Neural cell (in vitro differentiated cells): ENCODE results near the gene LYVE1. TPM values are rescaled to one million over a fixed set of nuclear protein-coding genes. Genes with fewer than 3 reads are reported as not detected.

Source experiments
- H2AFZ ChIP-seq: fragments of 200-600, 300-800 bp; sonication (generic), shearing (Covaris generic); 2 replicates; pipeline ENCODE4 v1.6.0; 2014; ENCODE audit warnings: low read depth, mild to moderate bottlenecking, antibody characterized with exemption, low read length, moderate library complexity
- H3F3A ChIP-seq: fragments of 200-600 bp; shearing (Covaris generic); 2 replicates; pipeline ENCODE4 v1.6.1; 2016; ENCODE audit warnings: mild to moderate bottlenecking, moderate library complexity, mixed read lengths, antibody characterized with exemption, low read length; ENCODE audit not compliant: insufficient read depth, poor library complexity, severe bottlenecking
- H3K27ac ChIP-seq: fragments of 200-600, 300-800 bp; sonication (generic), shearing (Covaris generic); 2 replicates; pipeline ENCODE4 v1.5.1; 2014; ENCODE audit warnings: mild to moderate bottlenecking, low read length, moderate library complexity
- H3K27me3 ChIP-seq: fragments of 300-800, 200-600 bp; sonication (generic), shearing (Covaris generic); 2 replicates; pipeline ENCODE4 v1.6.0; 2014; ENCODE audit warnings: mild to moderate bottlenecking, low read depth, low read length, moderate library complexity; ENCODE audit not compliant: insufficient read depth
- H3K36me3 ChIP-seq: fragments of 300-800, 200-600 bp; sonication (generic), shearing (Covaris generic); 2 replicates; pipeline ENCODE4 v1.5.1; 2014; ENCODE audit warnings: mild to moderate bottlenecking, antibody characterized with exemption, low read length, moderate library complexity; ENCODE audit not compliant: insufficient read depth
- H3K4me2 ChIP-seq: fragments of 300-800, 200-600 bp; sonication (generic), shearing (Covaris generic); 2 replicates; pipeline ENCODE4 v1.6.0; 2014; ENCODE audit warnings: mild to moderate bottlenecking, low read length
- H3K4me3 ChIP-seq: fragments of 300-800, 200-600 bp; sonication (generic), shearing (Covaris generic); 2 replicates; pipeline ENCODE4 v1.5.1; 2014; ENCODE audit warnings: mild to moderate bottlenecking, low read length, moderate library complexity
- H3K79me2 ChIP-seq: fragments of 200-600 bp; shearing (Covaris generic); replicated peaks from 2 replicates; pipeline ENCODE4 v1.6.0; 2014; ENCODE audit warnings: mild to moderate bottlenecking, low read length, moderate library complexity; ENCODE audit not compliant: insufficient read depth
- H3K9ac ChIP-seq: fragments of 300-800, 200-600 bp; sonication (generic), shearing (Covaris generic); 2 replicates; pipeline ENCODE4 v1.6.1; 2016; ENCODE audit warnings: mild to moderate bottlenecking, low read length, mixed read lengths
- H3K9me2 ChIP-seq: fragments of 200-600 bp; shearing (Covaris generic); 2 replicates; pipeline ENCODE4 v1.6.1; 2016; ENCODE audit warnings: mild to moderate bottlenecking, low read length, mixed read lengths; ENCODE audit not compliant: insufficient read depth
- H3K9me3 ChIP-seq: fragments of 200-600, 300-800 bp; sonication (generic), shearing (Covaris generic); 2 replicates; pipeline ENCODE4 v1.6.1; 2016; ENCODE audit warnings: mild to moderate bottlenecking, mixed run types, low read length, moderate library complexity, mixed read lengths
- H4K20me1 ChIP-seq: fragments of 200-600 bp; shearing (Covaris generic); 2 replicates; pipeline ENCODE4 v1.6.1; 2016; ENCODE audit warnings: mild to moderate bottlenecking, mixed run types; ENCODE audit not compliant: insufficient read depth
- EP300 ChIP-seq: fragments of 450-650 bp; conservative IDR thresholded peaks from 2 replicates; pipeline ENCODE4 v1.6.1; 2014; ENCODE audit warnings: antibody characterized with exemption, mild to moderate bottlenecking, moderate library complexity; ENCODE audit not compliant: poor library complexity, severe bottlenecking
- EZH2 ChIP-seq: fragments of 200-600, 300-800 bp; shearing (Covaris generic), sonication (generic); IDR thresholded peaks from 2 replicates; pipeline ENCODE4 v1.6.1; 2014; ENCODE audit warnings: antibody characterized with exemption, low read length, borderline replicate concordance, mild to moderate bottlenecking; ENCODE audit not compliant: insufficient read depth, poor library complexity, severe bottlenecking
- MXI1 ChIP-seq: fragments of 450-650 bp; conservative IDR thresholded peaks from 2 replicates; pipeline ENCODE4 v1.6.1; 2014; ENCODE audit warnings: antibody characterized with exemption, mild to moderate bottlenecking; ENCODE audit not compliant: poor library complexity, severe bottlenecking
- POLR2AphosphoS5 ChIP-seq: IDR thresholded peaks from 2 replicates; pipeline ENCODE4 v1.6.1; 2012
- RAD21 ChIP-seq: fragments of 450-650 bp; conservative IDR thresholded peaks from 2 replicates; pipeline ENCODE4 v1.6.1; 2014; ENCODE audit warnings: antibody characterized with exemption, mild to moderate bottlenecking, moderate library complexity
- SMC3 ChIP-seq: fragments of 450-650 bp; conservative IDR thresholded peaks from 2 replicates; pipeline ENCODE4 v1.6.1; 2014; ENCODE audit warnings: antibody characterized with exemption, mild to moderate bottlenecking, moderate library complexity; ENCODE audit not compliant: poor library complexity
- TAF1 ChIP-seq: IDR thresholded peaks from 2 replicates; pipeline ENCODE4 v1.6.1; 2012; ENCODE audit warnings: low read depth
- polyA plus RNA-seq: library from polyadenylated mRNA; depleted of rRNA; stranded (reverse); fragments of >200 nt; gene quantifications from 2 replicates; pipeline ENCODE4 v1.2.3, GENCODE V29; 2014
- TF ChIP-seq, protein P1 (sequence below): fragments of 450-650 bp; IDR thresholded peaks from 2 replicates; pipeline ENCODE4 v1.5.1; 2014; ENCODE audit warnings: antibody characterized with exemption, mild to moderate bottlenecking, moderate library complexity; ENCODE audit not compliant: poor library complexity, severe bottlenecking
- TF ChIP-seq, protein P2 (sequence below): IDR thresholded peaks from 2 replicates; pipeline ENCODE4 v1.6.1; 2012; ENCODE audit warnings: borderline replicate concordance

Gene LYVE1
- polyA plus RNA-seq, 1 donor from 2014 or later, result not detected

DNA sequence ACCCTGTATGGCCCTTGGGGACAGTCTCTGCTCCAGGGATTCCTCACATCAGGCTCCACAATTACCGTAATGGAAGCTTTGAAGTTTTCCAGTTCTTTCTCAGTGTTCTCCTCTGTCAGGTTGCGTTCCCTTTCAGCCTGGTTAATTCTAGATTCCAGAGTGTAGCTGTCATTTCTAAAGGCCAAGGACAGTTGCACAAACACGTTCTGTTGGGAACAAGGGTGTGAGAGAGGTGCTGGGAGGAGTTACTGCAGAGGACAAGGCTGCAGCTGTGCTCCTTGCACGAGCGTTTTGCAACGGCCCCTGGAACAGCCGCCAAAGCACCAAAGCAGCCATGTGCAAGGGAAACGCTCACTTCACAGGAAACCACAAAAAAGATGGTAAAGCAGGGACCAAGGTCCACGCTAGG lies 35.9 kb upstream of the LYVE1 start:
- no peak overlapping the region for H3K9ac ChIP-seq

DNA sequence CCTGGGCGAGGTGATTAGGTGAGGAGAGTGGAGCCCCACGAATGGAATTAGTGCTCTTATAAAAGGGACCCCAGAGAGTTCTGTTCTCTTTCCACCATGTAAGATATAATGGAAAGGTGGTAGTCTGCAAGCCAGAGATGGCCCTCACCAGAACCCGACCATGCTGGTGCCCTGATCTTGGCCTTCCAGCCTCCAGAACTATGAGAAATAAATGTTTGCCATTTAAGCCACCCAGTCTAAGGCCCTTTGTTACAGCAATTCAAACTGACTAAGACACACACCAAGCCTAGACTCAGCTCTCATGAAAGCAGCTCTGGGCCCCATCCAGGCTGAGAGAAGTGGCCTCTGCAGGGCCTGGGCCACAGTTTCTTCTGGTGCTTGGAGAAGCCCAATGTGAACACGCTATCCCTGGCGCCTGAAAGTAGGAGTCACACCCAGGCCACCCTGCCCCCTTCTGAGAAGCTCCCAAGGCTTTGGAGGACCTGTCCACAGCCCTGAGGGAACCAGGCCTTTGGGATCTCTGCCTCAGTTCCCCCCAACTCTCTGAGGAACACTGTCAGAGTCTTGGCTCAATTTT lies 35.3 kb upstream of the LYVE1 start:
- no peak overlapping the region for H3K27ac ChIP-seq
- H2AFZ ChIP-seq, result no peak overlapping the region
- TF ChIP-seq POLR2AphosphoS5 (no peak), TAF1 (no peak), RAD21 (no peak), MXI1 (no peak), SMC3 (no peak), EP300 (no peak)
- TF ChIP-seq, protein P1, sequence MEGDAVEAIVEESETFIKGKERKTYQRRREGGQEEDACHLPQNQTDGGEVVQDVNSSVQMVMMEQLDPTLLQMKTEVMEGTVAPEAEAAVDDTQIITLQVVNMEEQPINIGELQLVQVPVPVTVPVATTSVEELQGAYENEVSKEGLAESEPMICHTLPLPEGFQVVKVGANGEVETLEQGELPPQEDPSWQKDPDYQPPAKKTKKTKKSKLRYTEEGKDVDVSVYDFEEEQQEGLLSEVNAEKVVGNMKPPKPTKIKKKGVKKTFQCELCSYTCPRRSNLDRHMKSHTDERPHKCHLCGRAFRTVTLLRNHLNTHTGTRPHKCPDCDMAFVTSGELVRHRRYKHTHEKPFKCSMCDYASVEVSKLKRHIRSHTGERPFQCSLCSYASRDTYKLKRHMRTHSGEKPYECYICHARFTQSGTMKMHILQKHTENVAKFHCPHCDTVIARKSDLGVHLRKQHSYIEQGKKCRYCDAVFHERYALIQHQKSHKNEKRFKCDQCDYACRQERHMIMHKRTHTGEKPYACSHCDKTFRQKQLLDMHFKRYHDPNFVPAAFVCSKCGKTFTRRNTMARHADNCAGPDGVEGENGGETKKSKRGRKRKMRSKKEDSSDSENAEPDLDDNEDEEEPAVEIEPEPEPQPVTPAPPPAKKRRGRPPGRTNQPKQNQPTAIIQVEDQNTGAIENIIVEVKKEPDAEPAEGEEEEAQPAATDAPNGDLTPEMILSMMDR, result no peak
- TF ChIP-seq, protein P2, sequence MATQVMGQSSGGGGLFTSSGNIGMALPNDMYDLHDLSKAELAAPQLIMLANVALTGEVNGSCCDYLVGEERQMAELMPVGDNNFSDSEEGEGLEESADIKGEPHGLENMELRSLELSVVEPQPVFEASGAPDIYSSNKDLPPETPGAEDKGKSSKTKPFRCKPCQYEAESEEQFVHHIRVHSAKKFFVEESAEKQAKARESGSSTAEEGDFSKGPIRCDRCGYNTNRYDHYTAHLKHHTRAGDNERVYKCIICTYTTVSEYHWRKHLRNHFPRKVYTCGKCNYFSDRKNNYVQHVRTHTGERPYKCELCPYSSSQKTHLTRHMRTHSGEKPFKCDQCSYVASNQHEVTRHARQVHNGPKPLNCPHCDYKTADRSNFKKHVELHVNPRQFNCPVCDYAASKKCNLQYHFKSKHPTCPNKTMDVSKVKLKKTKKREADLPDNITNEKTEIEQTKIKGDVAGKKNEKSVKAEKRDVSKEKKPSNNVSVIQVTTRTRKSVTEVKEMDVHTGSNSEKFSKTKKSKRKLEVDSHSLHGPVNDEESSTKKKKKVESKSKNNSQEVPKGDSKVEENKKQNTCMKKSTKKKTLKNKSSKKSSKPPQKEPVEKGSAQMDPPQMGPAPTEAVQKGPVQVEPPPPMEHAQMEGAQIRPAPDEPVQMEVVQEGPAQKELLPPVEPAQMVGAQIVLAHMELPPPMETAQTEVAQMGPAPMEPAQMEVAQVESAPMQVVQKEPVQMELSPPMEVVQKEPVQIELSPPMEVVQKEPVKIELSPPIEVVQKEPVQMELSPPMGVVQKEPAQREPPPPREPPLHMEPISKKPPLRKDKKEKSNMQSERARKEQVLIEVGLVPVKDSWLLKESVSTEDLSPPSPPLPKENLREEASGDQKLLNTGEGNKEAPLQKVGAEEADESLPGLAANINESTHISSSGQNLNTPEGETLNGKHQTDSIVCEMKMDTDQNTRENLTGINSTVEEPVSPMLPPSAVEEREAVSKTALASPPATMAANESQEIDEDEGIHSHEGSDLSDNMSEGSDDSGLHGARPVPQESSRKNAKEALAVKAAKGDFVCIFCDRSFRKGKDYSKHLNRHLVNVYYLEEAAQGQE, result no peak
- H3K27me3 ChIP-seq, result no peaks in the 10 kb centered on the region
- H4K20me1 ChIP-seq, result no peaks in the 10 kb centered on the region
- H3K79me2 ChIP-seq, result no peaks in the 10 kb centered on the region
- H3F3A ChIP-seq, result no peaks in the 10 kb centered on the region
- no peaks in the 10 kb centered on the region for H3K9me3 ChIP-seq
- no peak overlapping the region for H3K4me2 ChIP-seq
- H3K9me2 ChIP-seq, result no peaks in the 10 kb centered on the region
- H3K4me3 ChIP-seq, result no peak overlapping the region
- no peaks in the 10 kb centered on the region for H3K36me3 ChIP-seq
- H3K9ac ChIP-seq, result no peak overlapping the region

More for the DNA sequence above, 35.9 kb upstream of the LYVE1 start:
- Histone ChIP-seq H3K9me3 (no peaks in the 10 kb centered on the region), H3K27ac (no peak overlapping the region), H4K20me1 (no peaks in the 10 kb centered on the region), H3K4me3 (no peak overlapping the region), H3K27me3 (no peaks in the 10 kb centered on the region), H3K79me2 (no peaks in the 10 kb centered on the region), H3F3A (no peaks in the 10 kb centered on the region), H3K9me2 (no peaks in the 10 kb centered on the region), H3K4me2 (no peak overlapping the region), H2AFZ (no peak overlapping the region), H3K36me3 (no peaks in the 10 kb centered on the region)
- TF ChIP-seq EZH2 (no peak), MXI1 (no peak), EP300 (no peak), TAF1 (no peak), SMC3 (no peak)
- TF ChIP-seq, protein P2, result no peak
- TF ChIP-seq, protein P1, result no peak
